Activated CD8-positive, alpha-beta memory T cell treated with anti-CD3 and anti-CD28 coated beads, Interleukin-2, amount 10 ng/mL, durations not matched to agents 7 days and 5 days (primary cell): ENCODE data around the gene CHID1. TPM values are rescaled to one million over a fixed set of nuclear protein-coding genes. Genes with fewer than 3 reads are reported as not detected.

Source experiments
- ATAC-seq: fragments of 150-1000 bp; cut with Tn5 transposase; one replicate; pipeline ENCODE4 v1.10.0; 2021; ENCODE audit warnings: moderate library complexity
- CTCF ChIA-PET: fragments of 350-600 bp; sonication (Branson Sonifier 250); formaldehyde crosslinking; loops from one replicate; lab custom pipeline; 2021; ENCODE audit warnings: antibody characterized with exemption; lab: Charles Lee
- DNase-seq: peaks from one replicate; pipeline ENCODE4 v3.0.0-alpha.2; 2020
- H3K27ac Mint-ChIP-seq: one replicate; pipeline ENCODE4 v1.8.0; 2021; ENCODE audit warnings: mild to moderate bottlenecking, mixed read lengths
- H3K27me3 Mint-ChIP-seq: one replicate; pipeline ENCODE4 v1.8.0; 2021; ENCODE audit warnings: mixed read lengths
- H3K36me3 Mint-ChIP-seq: one replicate; pipeline ENCODE4 v1.8.0; 2021; ENCODE audit warnings: mild to moderate bottlenecking, mixed read lengths
- H3K4me1 Mint-ChIP-seq: one replicate; pipeline ENCODE4 v1.8.0; 2021; ENCODE audit warnings: mixed read lengths
- H3K4me3 Mint-ChIP-seq: one replicate; pipeline ENCODE4 v1.8.0; 2021; ENCODE audit warnings: mild to moderate bottlenecking, moderate library complexity, mixed read lengths
- H3K9me3 Mint-ChIP-seq: one replicate; pipeline ENCODE4 v1.8.0; 2022; ENCODE audit warnings: low read depth, mixed read lengths
- total RNA-seq, 2 experiments: library from RNA; stranded (reverse); gene quantifications; one replicate each; pipeline ENCODE4 v1.2.3, GENCODE V29; 2021

Gene CHID1
- total RNA-seq, 2 experiments from 2014 or later = 46.8 to 59.4 TPM

- H3K4me1 Mint-ChIP-seq = no peaks in the 10 kb centered on the region
- no peak overlapping the region for H3K27ac Mint-ChIP-seq
- ATAC-seq (no peak), DNase-seq (no peak)
- H3K4me3 Mint-ChIP-seq = no peak overlapping the region
- H3K36me3 Mint-ChIP-seq = peaks cover 6% of the 10 kb centered on the region
- H3K27me3 Mint-ChIP-seq = no peaks in the 10 kb centered on the region
- CTCF ChIA-PET = no interaction called here
- no peaks in the 10 kb centered on the region for H3K9me3 Mint-ChIP-seq
These were observed 27.1 kb downstream of the CHID1 start for GRCh38 chr11:883527-883926.

GRCh38 chr11:882596-882995 lies 28.0 kb downstream of the CHID1 start:
- peaks cover 7% of the 10 kb centered on the region for H3K36me3 Mint-ChIP-seq
- H3K27ac Mint-ChIP-seq = no peak overlapping the region
- DNase-seq (no peak), ATAC-seq (no peak)
- CTCF ChIA-PET = no interaction called here
- no peaks in the 10 kb centered on the region for H3K4me1 Mint-ChIP-seq
- no peaks in the 10 kb centered on the region for H3K27me3 Mint-ChIP-seq
- H3K4me3 Mint-ChIP-seq = no peak overlapping the region
- no peaks in the 10 kb centered on the region for H3K9me3 Mint-ChIP-seq

- H3K4me3 Mint-ChIP-seq = no peak overlapping the region
- no peaks in the 10 kb centered on the region for H3K9me3 Mint-ChIP-seq
- CTCF ChIA-PET = no interaction called here
- H3K36me3 Mint-ChIP-seq = peaks cover 5% of the 10 kb centered on the region
- ATAC-seq (no peak), DNase-seq (no peak)
- no peaks in the 10 kb centered on the region for H3K4me1 Mint-ChIP-seq
- no peak overlapping the region for H3K27ac Mint-ChIP-seq
- H3K27me3 Mint-ChIP-seq = no peaks in the 10 kb centered on the region
These were observed 30.2 kb downstream of the CHID1 start for GRCh38 chr11:880447-880846.

- Mint-ChIP-seq H3K4me3 (no peak overlapping the region), H3K9me3 (no peaks in the 10 kb centered on the region), H3K27ac (no peak overlapping the region), H3K36me3 (peaks cover 5% of the 10 kb centered on the region), H3K27me3 (no peaks in the 10 kb centered on the region), H3K4me1 (no peaks in the 10 kb centered on the region)
- CTCF ChIA-PET = interaction anchor here (1.0 to 1.2 kb wide), 2 partner anchors 30 to 174 kb away, joined by 3 read pairs; no protein-coding TSS in a partner anchor
- DNase-seq (no peak), ATAC-seq (no peak)
These were observed 33.0 kb downstream of the CHID1 start for GRCh38 chr11:877565-877964.

GRCh38 chr11:876545-876944 lies 34.1 kb downstream of the CHID1 start:
- no peak overlapping the region for H3K27ac Mint-ChIP-seq
- no peak overlapping the region for H3K4me3 Mint-ChIP-seq
- H3K27me3 Mint-ChIP-seq = no peaks in the 10 kb centered on the region
- ATAC-seq = no peak
- peaks cover 2% of the 10 kb centered on the region for H3K36me3 Mint-ChIP-seq
- no peaks in the 10 kb centered on the region for H3K9me3 Mint-ChIP-seq
- CTCF ChIA-PET = interaction anchor here (1.2 kb wide), 1 partner anchor 175 kb away, joined by 3 read pairs; no protein-coding TSS in a partner anchor
- DNase-seq = no peak
- no peaks in the 10 kb centered on the region for H3K4me1 Mint-ChIP-seq

GRCh38 chr11:875769-876301 lies 34.8 kb downstream of the CHID1 start:
- no peak overlapping the region for H3K4me3 Mint-ChIP-seq
- CTCF ChIA-PET = no interaction called here
- ATAC-seq (no peak), DNase-seq (no peak)
- H3K9me3 Mint-ChIP-seq = no peaks in the 10 kb centered on the region
- no peaks in the 10 kb centered on the region for H3K27me3 Mint-ChIP-seq
- no peaks in the 10 kb centered on the region for H3K4me1 Mint-ChIP-seq
- H3K27ac Mint-ChIP-seq = no peak overlapping the region
- peaks cover 2% of the 10 kb centered on the region for H3K36me3 Mint-ChIP-seq

- Mint-ChIP-seq H3K36me3 (peaks cover 2% of the 10 kb centered on the region), H3K27me3 (no peaks in the 10 kb centered on the region), H3K4me1 (no peaks in the 10 kb centered on the region), H3K9me3 (no peaks in the 10 kb centered on the region), H3K27ac (no peak overlapping the region), H3K4me3 (no peak overlapping the region)
- DNase-seq (no peak), ATAC-seq (no peak)
- CTCF ChIA-PET = no interaction called here
These were observed 35.4 kb downstream of the CHID1 start for GRCh38 chr11:875203-875602.

- no peaks in the 10 kb centered on the region for H3K4me1 Mint-ChIP-seq
- no peak for ATAC-seq
- H3K27me3 Mint-ChIP-seq = no peaks in the 10 kb centered on the region
- no peaks in the 10 kb centered on the region for H3K9me3 Mint-ChIP-seq
- H3K27ac Mint-ChIP-seq = no peak overlapping the region
- H3K36me3 Mint-ChIP-seq = peaks cover 2% of the 10 kb centered on the region
- CTCF ChIA-PET = no interaction called here
- no peak overlapping the region for H3K4me3 Mint-ChIP-seq
- no peak for DNase-seq
These were observed 36.9 kb downstream of the CHID1 start for GRCh38 chr11:873706-874105.

- H3K36me3 Mint-ChIP-seq = peaks cover 1% of the 10 kb centered on the region
- no peak overlapping the region for H3K4me3 Mint-ChIP-seq
- no peak overlapping the region for H3K27ac Mint-ChIP-seq
- no peaks in the 10 kb centered on the region for H3K9me3 Mint-ChIP-seq
- DNase-seq (no peak), ATAC-seq (no peak)
- CTCF ChIA-PET = no interaction called here
- H3K4me1 Mint-ChIP-seq = no peaks in the 10 kb centered on the region
- H3K27me3 Mint-ChIP-seq = no peaks in the 10 kb centered on the region
These were observed 37.8 kb downstream of the CHID1 start for GRCh38 chr11:872799-873198.

- Mint-ChIP-seq H3K27ac (no peak overlapping the region), H3K9me3 (no peaks in the 10 kb centered on the region)
- no peak for ATAC-seq
These were observed 39.1 kb downstream of the CHID1 start for GRCh38 chr11:871472-871871.

GRCh38 chr11:870418-870817 lies 40.2 kb downstream of the CHID1 start:
- Mint-ChIP-seq H3K4me1 (no peaks in the 10 kb centered on the region), H3K27ac (no peak overlapping the region), H3K27me3 (no peaks in the 10 kb centered on the region), H3K4me3 (no peak overlapping the region), H3K9me3 (no peaks in the 10 kb centered on the region), H3K36me3 (no peaks in the 10 kb centered on the region)
- CTCF ChIA-PET = no interaction called here
- DNase-seq (no peak), ATAC-seq (no peak)

More at GRCh38 chr11:871472-871871, 39.1 kb downstream of the CHID1 start:
- CTCF ChIA-PET = no interaction called here
- Mint-ChIP-seq H3K36me3 (no peaks in the 10 kb centered on the region), H3K27me3 (no peaks in the 10 kb centered on the region), H3K4me1 (no peaks in the 10 kb centered on the region), H3K4me3 (no peak overlapping the region)
- DNase-seq = no peak

GRCh38 chr11:870127-870413 lies 40.5 kb downstream of the CHID1 start:
- DNase-seq (no peak), ATAC-seq (no peak)
- Mint-ChIP-seq H3K9me3 (no peaks in the 10 kb centered on the region), H3K36me3 (no peaks in the 10 kb centered on the region), H3K4me3 (no peak overlapping the region), H3K27me3 (no peaks in the 10 kb centered on the region), H3K27ac (no peak overlapping the region), H3K4me1 (no peaks in the 10 kb centered on the region)
- CTCF ChIA-PET = no interaction called here

GRCh38 chr11:869399-870126 lies 41.0 kb downstream of the CHID1 start:
- CTCF ChIA-PET = interaction anchor here (1.2 kb wide), 1 partner anchor 21 kb away, joined by 3 read pairs; no protein-coding TSS in a partner anchor
- H3K9me3 Mint-ChIP-seq = no peaks in the 10 kb centered on the region
- ATAC-seq (no peak), DNase-seq (no peak)
- H3K36me3 Mint-ChIP-seq = no peaks in the 10 kb centered on the region
- no peaks in the 10 kb centered on the region for H3K27me3 Mint-ChIP-seq
- H3K4me1 Mint-ChIP-seq = no peaks in the 10 kb centered on the region
- H3K27ac Mint-ChIP-seq = no peak overlapping the region
- no peak overlapping the region for H3K4me3 Mint-ChIP-seq

- no peaks in the 10 kb centered on the region for H3K36me3 Mint-ChIP-seq
- H3K27ac Mint-ChIP-seq = no peak overlapping the region
- no peak for DNase-seq
- no peaks in the 10 kb centered on the region for H3K27me3 Mint-ChIP-seq
- CTCF ChIA-PET = interaction anchor here (1.2 kb wide), 1 partner anchor 20 kb away, joined by 3 read pairs; no protein-coding TSS in a partner anchor
- ATAC-seq = no peak
- H3K4me1 Mint-ChIP-seq = no peaks in the 10 kb centered on the region
- H3K4me3 Mint-ChIP-seq = no peak overlapping the region
- H3K9me3 Mint-ChIP-seq = no peaks in the 10 kb centered on the region
These were observed 41.8 kb downstream of the CHID1 start for GRCh38 chr11:868802-869201.
